HEK293T (cell line): ENCODE results near the gene PAX2.

Experiments
- CTCF ChIA-PET: fragments of 350-600 bp; formaldehyde crosslinking; extraction: SDS; loops from one replicate; lab custom pipeline; 2021; ENCODE audit warnings: antibody characterized with exemption, inconsistent platforms; lab: Yijun Ruan, JAX
- POLR2A ChIA-PET: fragments of 350-600 bp; formaldehyde crosslinking; extraction: SDS; loops from one replicate; lab custom pipeline; 2020; ENCODE audit warnings: antibody characterized with exemption, inconsistent platforms; lab: Yijun Ruan, JAX
- DNase-seq: peaks from one replicate; pipeline ENCODE4 v3.0.0; 2012; ENCODE audit warnings: mixed read lengths; ENCODE audit errors: extremely low spot score
- ARNT ChIP-seq: fragments of 450-650 bp; IDR thresholded peaks from 2 replicates; pipeline ENCODE4 v1.6.1; 2017; ENCODE audit warnings: mild to moderate bottlenecking
- BHLHE40 ChIP-seq: fragments of 450-650 bp; IDR thresholded peaks from 2 replicates; pipeline ENCODE4 v1.6.1; 2016; ENCODE audit warnings: mild to moderate bottlenecking, moderate library complexity, borderline replicate concordance
- CTBP1 ChIP-seq: fragments of 450-650 bp; IDR thresholded peaks from 2 replicates; pipeline ENCODE4 v1.6.1; 2016; ENCODE audit warnings: borderline replicate concordance
- ELF4 ChIP-seq: fragments of 450-650 bp; IDR thresholded peaks from 2 replicates; pipeline ENCODE4 v1.6.1; 2017; ENCODE audit warnings: antibody characterized with exemption
- FOXA1 ChIP-seq: fragments of 450-650 bp; IDR thresholded peaks from 2 replicates; pipeline ENCODE4 v1.6.1; 2016; ENCODE audit warnings: mild to moderate bottlenecking
- FOXK2 ChIP-seq: fragments of 450-650 bp; IDR thresholded peaks from 2 replicates; pipeline ENCODE4 v1.6.1; 2016; ENCODE audit warnings: mild to moderate bottlenecking
- FOXM1 ChIP-seq: fragments of 450-650 bp; IDR thresholded peaks from 2 replicates; pipeline ENCODE4 v1.6.1; 2017; ENCODE audit warnings: mild to moderate bottlenecking, borderline replicate concordance
- HDGF ChIP-seq: fragments of 450-650 bp; IDR thresholded peaks from 2 replicates; pipeline ENCODE4 v1.6.1; 2017; ENCODE audit warnings: antibody characterized with exemption, borderline replicate concordance
- L3MBTL2 ChIP-seq: fragments of 450-650 bp; conservative IDR thresholded peaks from 2 replicates; pipeline ENCODE4 v1.6.1; 2016; ENCODE audit warnings: mild to moderate bottlenecking
- LEF1 ChIP-seq: fragments of 450-650 bp; IDR thresholded peaks from 2 replicates; pipeline ENCODE4 v1.6.1; 2017; ENCODE audit warnings: mild to moderate bottlenecking, borderline replicate concordance
- NFRKB ChIP-seq: fragments of 450-650 bp; IDR thresholded peaks from 2 replicates; pipeline ENCODE4 v1.6.1; 2016; ENCODE audit warnings: mild to moderate bottlenecking, moderate library complexity
- PKNOX1 ChIP-seq: fragments of 450-650 bp; IDR thresholded peaks from 2 replicates; pipeline ENCODE4 v1.6.1; 2016
- SP1 ChIP-seq: fragments of 450-650 bp; IDR thresholded peaks from 2 replicates; pipeline ENCODE4 v1.6.1; 2017
- SUZ12 ChIP-seq: fragments of 450-650 bp; IDR thresholded peaks from 2 replicates; pipeline ENCODE4 v1.6.1; 2016; ENCODE audit warnings: mild to moderate bottlenecking
- TARDBP ChIP-seq: fragments of 450-650 bp; IDR thresholded peaks from 2 replicates; pipeline ENCODE4 v1.6.1; 2016
- ZNF384 ChIP-seq: fragments of 450-650 bp; IDR thresholded peaks from 2 replicates; pipeline ENCODE4 v1.6.1; 2016

PAX2 gene

DNA sequence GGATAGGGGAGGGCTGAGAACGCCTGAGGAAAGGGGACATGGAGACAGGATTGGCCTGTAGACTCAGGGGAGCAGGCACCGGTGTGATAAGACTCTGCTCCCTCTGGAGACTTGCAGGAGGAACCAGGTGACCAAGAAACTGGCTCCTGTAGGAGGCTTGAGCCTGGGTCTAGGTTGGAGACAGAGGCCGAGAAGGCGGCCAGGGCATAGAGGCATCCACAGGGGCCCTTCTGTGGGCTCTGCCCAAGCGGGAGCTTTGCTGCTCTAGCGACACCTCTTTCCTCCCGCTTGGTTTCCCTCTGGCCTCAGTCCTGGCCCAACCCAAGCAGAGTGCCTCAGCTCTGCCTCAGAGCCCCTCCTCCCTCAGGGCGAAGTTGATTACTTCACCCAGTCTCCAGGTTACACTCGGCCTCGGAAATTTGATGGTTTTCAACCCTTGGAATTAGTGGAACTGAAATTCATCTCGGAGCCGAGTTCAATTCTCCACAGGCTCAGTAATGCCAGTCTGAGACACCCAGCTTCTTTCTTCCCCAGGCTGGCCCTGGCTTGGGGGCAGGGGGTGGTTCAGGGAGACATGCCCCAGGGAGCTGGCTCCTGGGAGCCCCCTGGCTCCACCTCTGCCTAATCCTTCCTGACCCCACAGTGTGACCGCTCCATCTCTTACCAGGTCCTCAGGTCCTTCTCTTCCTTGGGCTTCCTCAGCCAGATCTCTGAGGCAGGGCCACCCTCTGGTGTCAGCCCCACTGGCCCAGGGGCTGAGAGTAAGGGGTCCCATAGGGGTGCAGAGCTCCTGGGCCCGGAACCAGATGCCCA is 60.4 kb downstream of the PAX2 start:
- ChIA-PET CTCF (no interaction called here), POLR2A (no interaction called here)
- TF ChIP-seq HDGF (no peak), NFRKB (no peak), L3MBTL2 (no peak), BHLHE40 (no peak), FOXM1 (no peak), FOXK2 (no peak), ELF4 (no peak), LEF1 (no peak), ZNF384 (no peak), CTBP1 (no peak), FOXA1 (no peak), SP1 (no peak)
- no peak for DNase-seq

GRCh38 chr10:100806356-100806645 is 60.9 kb downstream of the PAX2 start:
- POLR2A ChIA-PET, result no interaction called here
- CTCF ChIA-PET, result interaction anchor here (1.2 kb wide), 1 partner anchor 8 kb away, joined by 4 read pairs; no protein-coding TSS in a partner anchor
- TF ChIP-seq CTBP1 (no peak), ZNF384 (no peak), L3MBTL2 (no peak), LEF1 (no peak), HDGF (no peak), SUZ12 (no peak), ELF4 (no peak), FOXK2 (no peak), TARDBP (no peak), FOXA1 (no peak), ARNT (no peak), NFRKB (no peak), BHLHE40 (no peak), FOXM1 (no peak), SP1 (no peak), PKNOX1 (no peak)
- DNase-seq, result no peak

- POLR2A ChIA-PET, result no interaction called here
- CTCF ChIA-PET, result interaction anchor here (0.7 to 1.2 kb wide), 3 partner anchors 9 to 35 kb away, joined by 4 read pairs; no protein-coding TSS in a partner anchor
- TF ChIP-seq HDGF, result no peak
- TF ChIP-seq LEF1, result no peak
- TF ChIP-seq L3MBTL2, result no peak
- TF ChIP-seq ARNT, result no peak
- no peak for TF ChIP-seq TARDBP
- TF ChIP-seq FOXM1, result no peak
- no peak for TF ChIP-seq CTBP1
- TF ChIP-seq PKNOX1, result no peak
- no peak for DNase-seq
Observed at GRCh38 chr10:100807241-100807951, 62.0 kb downstream of the PAX2 start.

DNA sequence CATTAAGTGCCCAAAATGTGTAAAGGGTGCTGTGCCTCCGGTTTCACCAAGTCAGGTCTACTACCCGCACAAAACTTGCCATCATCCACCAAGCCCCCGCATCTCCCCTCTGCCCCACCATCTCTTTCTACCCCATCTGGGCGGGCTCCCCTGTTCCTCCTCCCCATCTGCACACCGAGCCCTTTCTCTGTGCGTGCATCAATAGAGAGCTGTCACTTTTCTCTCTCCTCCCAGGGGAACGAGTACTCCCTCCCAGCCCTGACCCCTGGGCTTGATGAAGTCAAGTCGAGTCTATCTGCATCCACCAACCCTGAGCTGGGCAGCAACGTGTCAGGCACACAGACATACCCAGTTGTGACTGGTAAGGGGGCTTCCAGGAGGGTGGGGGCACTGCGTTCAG is 63.5 kb downstream of the PAX2 start:
- ChIA-PET CTCF (no interaction called here), POLR2A (no interaction called here)
- no peak for DNase-seq
- no peak for TF ChIP-seq SUZ12
- TF ChIP-seq ZNF384, result no peak
- no peak for TF ChIP-seq HDGF
- no peak for TF ChIP-seq FOXK2
- no peak for TF ChIP-seq PKNOX1
- TF ChIP-seq ARNT, result no peak
- no peak for TF ChIP-seq ELF4
- no peak for TF ChIP-seq SP1
- no peak for TF ChIP-seq BHLHE40
- no peak for TF ChIP-seq FOXM1
- no peak for TF ChIP-seq TARDBP
- no peak for TF ChIP-seq NFRKB
- TF ChIP-seq LEF1, result no peak
- no peak for TF ChIP-seq CTBP1
- no peak for TF ChIP-seq L3MBTL2
- TF ChIP-seq FOXA1, result no peak

DNA sequence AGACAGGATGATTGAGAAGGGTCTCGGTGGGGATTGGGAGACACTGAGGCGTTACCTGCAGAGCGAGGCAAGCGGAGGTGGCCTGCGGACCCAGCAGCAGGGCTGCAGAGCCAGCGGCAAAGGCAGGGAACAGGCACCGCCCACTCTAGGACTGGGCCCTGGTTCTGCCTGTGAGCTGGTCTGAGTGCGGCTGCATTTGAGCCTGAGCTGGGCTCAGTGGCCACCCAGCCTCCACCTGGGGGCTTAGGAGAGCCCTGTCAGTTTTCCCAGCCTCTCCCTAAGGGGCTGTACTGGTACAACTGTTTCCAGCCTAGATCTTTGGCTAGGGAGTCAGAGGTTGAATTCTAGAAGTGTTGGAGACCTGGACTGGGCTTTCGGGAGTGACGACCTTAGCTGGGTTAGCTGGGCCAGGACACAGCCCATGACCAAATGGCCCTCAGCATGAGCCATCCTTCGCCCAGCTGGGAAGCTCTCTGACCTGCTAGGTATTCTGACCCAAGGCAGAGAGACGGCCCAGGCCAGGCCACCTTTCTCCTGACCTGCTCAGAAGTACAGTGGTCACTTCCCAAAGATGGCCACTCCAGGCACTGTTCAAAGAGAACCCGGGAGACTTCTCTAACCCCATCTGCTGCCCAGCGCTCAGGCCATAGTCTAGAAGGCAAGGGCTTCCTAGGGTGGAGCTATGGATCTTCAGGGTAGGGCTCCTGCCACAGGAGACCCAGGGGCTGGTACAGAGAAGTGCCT is 64.9 kb downstream of the PAX2 start:
- TF ChIP-seq TARDBP, result no peak
- TF ChIP-seq ARNT, result no peak
- TF ChIP-seq SUZ12, result no peak
- TF ChIP-seq ZNF384, result no peak
- DNase-seq, result no peak
- ChIA-PET POLR2A (interaction anchor here (1.3 kb wide), 1 partner anchor 274 kb away, joined by 3 read pairs; the partner anchor contains the start of gene HIF1AN), CTCF (interaction anchor here (1.4 to 1.5 kb wide), 2 partner anchors 61 to 68 kb away, joined by 3 read pairs; no protein-coding TSS in a partner anchor)
